K562 (cell line): ENCODE results near the gene TRPV6. TPM values are rescaled to one million over a fixed set of nuclear protein-coding genes. Genes with fewer than 3 reads are reported as not detected.
A peak's percentile ranks its signal among the peaks of the same experiment; 100 is the strongest.

Experiments used
- CCNT2 ChIP-seq: IDR thresholded peaks from 2 replicates; pipeline ENCODE4 v1.6.1; 2011; ENCODE audit warnings: borderline replicate concordance, low read depth, mild to moderate bottlenecking, moderate library complexity, mixed read lengths, low read length; ENCODE audit not compliant: insufficient read length; ENCODE audit errors: extremely low read depth
- CTBP1 ChIP-seq: fragments of 450-650 bp; IDR thresholded peaks from 2 replicates; pipeline ENCODE4 v1.6.1; 2016; ENCODE audit warnings: borderline replicate concordance
- FOXK1 ChIP-seq: sonication (generic); formaldehyde crosslinking; IDR thresholded peaks from 2 replicates; pipeline ENCODE4 v1.8.0; 2022; ENCODE audit warnings: missing genetic modification reagents, mild to moderate bottlenecking, borderline replicate concordance
- GTF2A2 ChIP-seq: IDR thresholded peaks from 2 replicates; pipeline ENCODE4 v1.6.1; 2016; ENCODE audit warnings: mild to moderate bottlenecking, missing genetic modification characterization, missing compliant biosample characterization
- HDGF ChIP-seq: fragments of 450-650 bp; IDR thresholded peaks from 2 replicates; pipeline ENCODE4 v1.6.1; 2016
- HLTF ChIP-seq: fragments of 450-650 bp; IDR thresholded peaks from 2 replicates; pipeline ENCODE4 v1.6.1; 2016
- HOXB6 ChIP-seq: fragments of 250-450 bp; sonication (Bioruptor Pico); IDR thresholded peaks from 2 replicates; pipeline ENCODE4 v1.5.1; 2022; ENCODE audit warnings: mild to moderate bottlenecking, borderline replicate concordance
- MTA3 ChIP-seq: fragments of 450-650 bp; formaldehyde crosslinking; IDR thresholded peaks from 2 replicates; pipeline ENCODE4 v1.6.1; 2017; ENCODE audit warnings: mild to moderate bottlenecking, borderline replicate concordance
- MYBL2 ChIP-seq, 2 experiments: fragments of 450-650 bp in 1 of 2; sonication (generic) in 1 of 2; formaldehyde crosslinking in 1 of 2; IDR thresholded peaks; 2 replicates each; pipeline versions ENCODE4 v1.6.1 to v1.8.1; 2017 to 2022; ENCODE audit warnings: borderline replicate concordance in 1 of 2, inconsistent platforms in 1 of 2, low read depth in 1 of 2, mild to moderate bottlenecking in 1 of 2, missing genetic modification reagents in 1 of 2, moderate library complexity in 1 of 2
- TEAD1 ChIP-seq, 2 experiments: fragments of 450-650 bp in 1 of 2; sonication (generic) in 1 of 2; formaldehyde crosslinking; IDR thresholded peaks; 2 replicates each; pipeline versions ENCODE4 v1.4.0 to v1.8.0; 2020 to 2022; ENCODE audit warnings: mild to moderate bottlenecking in 2 of 2, missing genetic modification reagents in 1 of 2
- ZBTB8A ChIP-seq: fragments of 450-650 bp; IDR thresholded peaks from 2 replicates; pipeline ENCODE4 v1.6.1; 2018; ENCODE audit warnings: mild to moderate bottlenecking, moderate library complexity; ENCODE audit not compliant: partially characterized antibody
- ZNF384 ChIP-seq: IDR thresholded peaks from 2 replicates; pipeline ENCODE4 v1.6.1; 2012; ENCODE audit warnings: low read depth, low read length, improper control_type of control experiment
- ZNF57 ChIP-seq: fragments of 450-650 bp; formaldehyde crosslinking; IDR thresholded peaks from 2 replicates; pipeline ENCODE4 v1.4.0; 2020; ENCODE audit warnings: mild to moderate bottlenecking, moderate library complexity
- polyA plus RNA-seq, 8 experiments: library from polyadenylated mRNA; depleted of rRNA in 4 of 8; stranded (reverse) in 5 of 8; unstranded in 3 of 8; fragments of >200 nt; fragmentation: Nextera tagmentation in 2 of 8; fragmentation: Illumina TruSeq in 1 of 8; extraction: Ambion mirVana in 2 of 8; extraction: Trizol in 1 of 8; gene quantifications; 2 replicates each; pipeline versions ENCODE4 v1.2.1 to v1.2.3, GENCODE V29; 2011 to 2014; ENCODE audit warnings: inconsistent platforms in 1 of 8, missing spikeins in 1 of 8
- total RNA-seq, 7 experiments: library from RNA; depleted of rRNA in 6 of 7; stranded (reverse); fragments of >200 nt in 6 of 7; fragmentation: Illumina TruSeq in 2 of 7; extraction: Trizol in 2 of 7; gene quantifications; 2 replicates each; pipeline versions ENCODE4 v1.2.1 to v1.2.3, GENCODE V29; 2011 to 2021; ENCODE audit warnings: low replicate concordance in 1 of 7
- TF ChIP-seq, protein P1 (sequence below): fragments of 250-450 bp; sonication (Bioruptor Pico); IDR thresholded peaks from 2 replicates; pipeline ENCODE4 v1.5.1; 2021; ENCODE audit warnings: mild to moderate bottlenecking
- TF ChIP-seq, protein P2 (sequence below), 3 experiments: fragments of 200-800 bp in 1 of 3; fragments of 250-450 bp in 1 of 3; fragments of 450-650 bp in 1 of 3; sonication (Bioruptor Pico) in 1 of 3; sonication (Bioruptor generic) in 1 of 3; formaldehyde crosslinking in 1 of 3; IDR thresholded peaks; 2 replicates each; pipeline versions ENCODE4 v1.6.1 to v1.8.0; 2016 to 2022; ENCODE audit warnings: mild to moderate bottlenecking in 2 of 3, missing genetic modification characterization in 2 of 3, missing compliant biosample characterization in 1 of 3, moderate library complexity in 1 of 3
- TF ChIP-seq, protein P3 (sequence below): fragments of 450-650 bp; IDR thresholded peaks from 2 replicates; pipeline ENCODE4 v1.6.1; 2014; ENCODE audit warnings: low read depth, mild to moderate bottlenecking, moderate library complexity, borderline replicate concordance
- TF ChIP-seq, protein P4 (sequence below): sonication (generic); formaldehyde crosslinking; IDR thresholded peaks from 2 replicates; pipeline ENCODE4 v1.8.1; 2022; ENCODE audit warnings: missing genetic modification reagents

TRPV6 gene
- total and polyA plus RNA-seq, 9 of the 15 experiments (the other 6 are each of a cell fraction or from before 2014, with no cell fraction given) = 0.04 to 0.36 (median 0.11) TPM

DNA sequence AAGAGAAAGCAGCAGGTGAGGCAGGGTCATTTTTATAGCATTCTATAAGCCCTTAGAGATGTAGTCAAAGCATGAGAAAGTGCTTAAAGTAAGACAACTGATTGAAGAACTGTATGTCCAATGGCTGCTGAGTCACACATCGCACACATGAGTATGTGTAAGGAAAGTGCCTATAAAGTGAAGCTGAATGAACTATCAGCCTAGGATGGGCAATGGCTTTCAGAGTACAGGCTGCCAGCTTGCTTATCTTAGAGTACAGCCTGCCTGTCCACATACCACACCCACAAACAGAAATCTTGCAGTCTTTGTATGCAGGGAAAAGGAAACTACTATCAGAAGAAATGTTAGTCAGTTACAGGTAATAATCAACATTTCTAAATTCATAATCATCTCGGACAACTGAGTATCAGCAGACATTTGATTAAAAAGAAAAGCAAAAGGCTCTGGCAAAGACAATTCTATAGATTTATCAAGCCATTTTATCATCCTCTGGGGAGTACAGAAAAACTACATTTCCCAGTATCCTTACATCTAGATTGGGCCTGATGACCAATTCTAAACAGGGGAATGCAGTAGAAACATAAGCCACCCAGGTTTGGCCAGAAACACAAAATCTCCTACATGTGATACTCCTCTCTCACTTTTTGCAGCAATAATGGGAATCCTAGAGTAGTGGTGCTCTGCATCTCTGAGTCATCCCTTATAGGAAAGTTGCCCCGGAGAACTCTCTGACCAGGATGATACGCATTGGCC, 46.9 kb downstream of the TRPV6 start (continued):
- TF ChIP-seq MYBL2 (IDR thresholded peaks at IDR 0.05; ENCODE audit: low read depth) (no peak), MYBL2 (CRISPR knock-in tag; IDR thresholded peaks at IDR 0.05; ENCODE audit: borderline replicate concordance) (no peak), HLTF (no peak), CTBP1 (peak; percentile 52; the same call in 1 of the 2 replicates), CCNT2 (no peak), HDGF (no peak), HOXB6 (CRISPR knock-in tag) (no peak), ZNF384 (no peak), GTF2A2 (tag) (no peak), ZNF57 (no peak), TEAD1 (CRISPR knock-in tag; IDR thresholded peaks at IDR 0.05) (0 out of 4 replicates have a peak, but pooled peaks of 1 of the 2 experiments have one; percentile 5), MTA3 (peak; percentile 42; the same call in 1 of the 2 replicates), ZBTB8A (no peak), FOXK1 (CRISPR knock-in tag) (no peak)
- TF ChIP-seq, protein P1, sequence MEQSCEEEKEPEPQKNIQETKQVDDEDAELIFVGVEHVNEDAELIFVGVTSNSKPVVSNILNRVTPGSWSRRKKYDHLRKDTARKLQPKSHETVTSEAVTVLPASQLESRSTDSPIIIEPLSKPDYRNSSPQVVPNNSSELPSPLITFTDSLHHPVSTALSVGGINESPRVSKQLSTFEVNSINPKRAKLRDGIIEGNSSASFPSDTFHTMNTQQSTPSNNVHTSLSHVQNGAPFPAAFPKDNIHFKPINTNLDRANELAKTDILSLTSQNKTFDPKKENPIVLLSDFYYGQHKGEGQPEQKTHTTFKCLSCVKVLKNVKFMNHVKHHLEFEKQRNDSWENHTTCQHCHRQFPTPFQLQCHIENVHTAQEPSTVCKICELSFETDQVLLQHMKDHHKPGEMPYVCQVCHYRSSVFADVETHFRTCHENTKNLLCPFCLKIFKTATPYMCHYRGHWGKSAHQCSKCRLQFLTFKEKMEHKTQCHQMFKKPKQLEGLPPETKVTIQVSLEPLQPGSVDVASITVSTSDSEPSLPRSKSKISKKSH (CRISPR knock-in tag) = no peak
- TF ChIP-seq, protein P2, sequence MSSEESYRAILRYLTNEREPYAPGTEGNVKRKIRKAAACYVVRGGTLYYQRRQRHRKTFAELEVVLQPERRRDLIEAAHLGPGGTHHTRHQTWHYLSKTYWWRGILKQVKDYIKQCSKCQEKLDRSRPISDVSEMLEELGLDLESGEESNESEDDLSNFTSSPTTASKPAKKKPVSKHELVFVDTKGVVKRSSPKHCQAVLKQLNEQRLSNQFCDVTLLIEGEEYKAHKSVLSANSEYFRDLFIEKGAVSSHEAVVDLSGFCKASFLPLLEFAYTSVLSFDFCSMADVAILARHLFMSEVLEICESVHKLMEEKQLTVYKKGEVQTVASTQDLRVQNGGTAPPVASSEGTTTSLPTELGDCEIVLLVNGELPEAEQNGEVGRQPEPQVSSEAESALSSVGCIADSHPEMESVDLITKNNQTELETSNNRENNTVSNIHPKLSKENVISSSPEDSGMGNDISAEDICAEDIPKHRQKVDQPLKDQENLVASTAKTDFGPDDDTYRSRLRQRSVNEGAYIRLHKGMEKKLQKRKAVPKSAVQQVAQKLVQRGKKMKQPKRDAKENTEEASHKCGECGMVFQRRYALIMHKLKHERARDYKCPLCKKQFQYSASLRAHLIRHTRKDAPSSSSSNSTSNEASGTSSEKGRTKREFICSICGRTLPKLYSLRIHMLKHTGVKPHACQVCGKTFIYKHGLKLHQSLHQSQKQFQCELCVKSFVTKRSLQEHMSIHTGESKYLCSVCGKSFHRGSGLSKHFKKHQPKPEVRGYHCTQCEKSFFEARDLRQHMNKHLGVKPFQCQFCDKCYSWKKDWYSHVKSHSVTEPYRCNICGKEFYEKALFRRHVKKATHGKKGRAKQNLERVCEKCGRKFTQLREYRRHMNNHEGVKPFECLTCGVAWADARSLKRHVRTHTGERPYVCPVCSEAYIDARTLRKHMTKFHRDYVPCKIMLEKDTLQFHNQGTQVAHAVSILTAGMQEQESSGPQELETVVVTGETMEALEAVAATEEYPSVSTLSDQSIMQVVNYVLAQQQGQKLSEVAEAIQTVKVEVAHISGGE (CRISPR knock-in tag; IDR thresholded peaks at IDR 0.05) = no peak
- TF ChIP-seq, protein P3, sequence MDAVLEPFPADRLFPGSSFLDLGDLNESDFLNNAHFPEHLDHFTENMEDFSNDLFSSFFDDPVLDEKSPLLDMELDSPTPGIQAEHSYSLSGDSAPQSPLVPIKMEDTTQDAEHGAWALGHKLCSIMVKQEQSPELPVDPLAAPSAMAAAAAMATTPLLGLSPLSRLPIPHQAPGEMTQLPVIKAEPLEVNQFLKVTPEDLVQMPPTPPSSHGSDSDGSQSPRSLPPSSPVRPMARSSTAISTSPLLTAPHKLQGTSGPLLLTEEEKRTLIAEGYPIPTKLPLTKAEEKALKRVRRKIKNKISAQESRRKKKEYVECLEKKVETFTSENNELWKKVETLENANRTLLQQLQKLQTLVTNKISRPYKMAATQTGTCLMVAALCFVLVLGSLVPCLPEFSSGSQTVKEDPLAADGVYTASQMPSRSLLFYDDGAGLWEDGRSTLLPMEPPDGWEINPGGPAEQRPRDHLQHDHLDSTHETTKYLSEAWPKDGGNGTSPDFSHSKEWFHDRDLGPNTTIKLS = no peak
- TF ChIP-seq, protein P4, sequence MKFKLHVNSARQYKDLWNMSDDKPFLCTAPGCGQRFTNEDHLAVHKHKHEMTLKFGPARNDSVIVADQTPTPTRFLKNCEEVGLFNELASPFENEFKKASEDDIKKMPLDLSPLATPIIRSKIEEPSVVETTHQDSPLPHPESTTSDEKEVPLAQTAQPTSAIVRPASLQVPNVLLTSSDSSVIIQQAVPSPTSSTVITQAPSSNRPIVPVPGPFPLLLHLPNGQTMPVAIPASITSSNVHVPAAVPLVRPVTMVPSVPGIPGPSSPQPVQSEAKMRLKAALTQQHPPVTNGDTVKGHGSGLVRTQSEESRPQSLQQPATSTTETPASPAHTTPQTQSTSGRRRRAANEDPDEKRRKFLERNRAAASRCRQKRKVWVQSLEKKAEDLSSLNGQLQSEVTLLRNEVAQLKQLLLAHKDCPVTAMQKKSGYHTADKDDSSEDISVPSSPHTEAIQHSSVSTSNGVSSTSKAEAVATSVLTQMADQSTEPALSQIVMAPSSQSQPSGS = no peak
